ENCODE data around the gene MYOT. TPM values are rescaled to one million over a fixed set of nuclear protein-coding genes. Genes with fewer than 3 reads are reported as not detected.

MYOT gene
- total RNA-seq, 1 donor from 2014 or later, result not detected

DNA sequence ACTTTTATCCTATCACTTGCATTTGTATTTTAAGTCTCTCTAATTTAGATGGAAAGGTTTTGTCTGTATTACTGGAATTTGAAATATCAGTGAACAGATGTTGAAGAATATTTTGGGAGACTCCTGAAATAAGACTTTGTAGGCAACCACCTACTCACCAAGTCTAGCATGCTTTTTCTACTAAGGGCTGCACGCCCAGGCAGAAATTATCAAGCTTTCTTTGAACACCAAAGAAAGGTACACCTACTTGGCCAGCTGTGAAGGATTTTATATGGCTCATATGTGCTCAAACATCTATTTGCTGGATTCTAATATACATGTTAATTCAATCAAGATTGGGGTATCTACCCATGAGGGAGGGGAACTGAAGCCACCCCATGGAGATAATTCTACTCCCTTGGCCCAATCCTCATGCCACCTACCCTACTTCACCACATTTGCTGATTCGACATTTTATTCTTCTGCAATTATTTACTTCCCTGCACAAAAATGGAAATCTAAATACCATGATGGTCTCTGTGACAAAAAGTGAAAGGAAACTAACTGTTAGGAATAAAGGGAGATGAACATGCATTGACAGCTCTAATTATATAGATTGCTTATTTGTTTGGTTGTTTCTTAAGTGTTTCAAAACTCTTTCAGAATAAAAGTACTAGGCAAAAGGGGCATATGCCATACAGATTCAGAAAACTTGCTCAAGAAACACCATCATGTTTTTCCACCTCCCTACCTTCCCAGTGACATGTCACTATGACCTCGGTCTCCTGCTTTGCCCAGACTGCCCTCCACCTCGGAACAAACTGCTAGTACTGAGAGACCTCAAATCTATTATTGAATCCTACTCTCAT is 895 bp upstream of the MYOT start:
- Mint-ChIP-seq H3K4me1 (no peaks in the 10 kb centered on the region), H3K36me3 (no peaks in the 10 kb centered on the region), H3K27ac (no peak overlapping the region), H3K9me3 (no peaks in the 10 kb centered on the region), H3K27me3 (ENCODE audit: low read depth) (no peaks in the 10 kb centered on the region), H3K4me3 (no peak overlapping the region)
- TF ChIP-seq, protein P1, sequence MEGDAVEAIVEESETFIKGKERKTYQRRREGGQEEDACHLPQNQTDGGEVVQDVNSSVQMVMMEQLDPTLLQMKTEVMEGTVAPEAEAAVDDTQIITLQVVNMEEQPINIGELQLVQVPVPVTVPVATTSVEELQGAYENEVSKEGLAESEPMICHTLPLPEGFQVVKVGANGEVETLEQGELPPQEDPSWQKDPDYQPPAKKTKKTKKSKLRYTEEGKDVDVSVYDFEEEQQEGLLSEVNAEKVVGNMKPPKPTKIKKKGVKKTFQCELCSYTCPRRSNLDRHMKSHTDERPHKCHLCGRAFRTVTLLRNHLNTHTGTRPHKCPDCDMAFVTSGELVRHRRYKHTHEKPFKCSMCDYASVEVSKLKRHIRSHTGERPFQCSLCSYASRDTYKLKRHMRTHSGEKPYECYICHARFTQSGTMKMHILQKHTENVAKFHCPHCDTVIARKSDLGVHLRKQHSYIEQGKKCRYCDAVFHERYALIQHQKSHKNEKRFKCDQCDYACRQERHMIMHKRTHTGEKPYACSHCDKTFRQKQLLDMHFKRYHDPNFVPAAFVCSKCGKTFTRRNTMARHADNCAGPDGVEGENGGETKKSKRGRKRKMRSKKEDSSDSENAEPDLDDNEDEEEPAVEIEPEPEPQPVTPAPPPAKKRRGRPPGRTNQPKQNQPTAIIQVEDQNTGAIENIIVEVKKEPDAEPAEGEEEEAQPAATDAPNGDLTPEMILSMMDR (IDR thresholded peaks at IDR 0.05; ENCODE audit: unreplicated experiment), result no peak
- no peak for DNase-seq (ENCODE audit: low spot score in 2 of 2, unreplicated experiment in 2 of 2)

DNA sequence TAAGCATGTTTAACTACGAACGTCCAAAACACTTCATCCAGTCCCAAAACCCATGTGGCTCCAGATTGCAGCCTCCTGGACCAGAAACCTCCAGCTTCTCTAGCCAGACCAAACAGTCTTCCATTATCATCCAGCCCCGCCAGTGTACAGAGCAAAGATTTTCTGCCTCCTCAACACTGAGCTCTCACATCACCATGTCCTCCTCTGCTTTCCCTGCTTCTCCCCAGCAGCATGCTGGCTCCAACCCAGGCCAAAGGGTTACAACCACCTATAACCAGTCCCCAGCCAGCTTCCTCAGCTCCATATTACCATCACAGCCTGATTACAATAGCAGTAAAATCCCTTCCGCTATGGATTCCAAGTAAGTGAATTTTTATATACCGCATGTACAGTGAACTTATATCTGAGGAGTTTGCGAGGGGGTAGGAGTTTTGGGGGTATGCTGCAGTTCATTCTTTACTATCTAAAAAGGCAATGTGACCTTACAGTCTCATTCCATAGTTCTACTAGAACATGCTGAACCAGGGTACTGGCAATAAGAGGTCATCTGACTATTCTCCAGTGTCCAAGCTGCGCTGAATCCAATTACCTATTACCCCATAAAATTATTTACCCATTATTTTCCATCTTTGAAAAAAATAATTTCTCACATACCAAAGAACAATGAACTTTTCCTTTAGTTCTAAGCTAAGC is 3.1 kb downstream of the MYOT start:
- no peaks in the 10 kb centered on the region for H3K4me1 Mint-ChIP-seq
- H3K9me3 Mint-ChIP-seq, result no peaks in the 10 kb centered on the region
- no peak overlapping the region for H3K4me3 Mint-ChIP-seq
- no peaks in the 10 kb centered on the region for H3K36me3 Mint-ChIP-seq
- H3K27ac Mint-ChIP-seq, result no peak overlapping the region
- no peaks in the 10 kb centered on the region for H3K27me3 Mint-ChIP-seq (ENCODE audit: low read depth)
- no peak for DNase-seq (ENCODE audit: low spot score in 2 of 2, unreplicated experiment in 2 of 2)
- TF ChIP-seq, protein P1 (IDR thresholded peaks at IDR 0.05; ENCODE audit: unreplicated experiment), result no peak

DNA sequence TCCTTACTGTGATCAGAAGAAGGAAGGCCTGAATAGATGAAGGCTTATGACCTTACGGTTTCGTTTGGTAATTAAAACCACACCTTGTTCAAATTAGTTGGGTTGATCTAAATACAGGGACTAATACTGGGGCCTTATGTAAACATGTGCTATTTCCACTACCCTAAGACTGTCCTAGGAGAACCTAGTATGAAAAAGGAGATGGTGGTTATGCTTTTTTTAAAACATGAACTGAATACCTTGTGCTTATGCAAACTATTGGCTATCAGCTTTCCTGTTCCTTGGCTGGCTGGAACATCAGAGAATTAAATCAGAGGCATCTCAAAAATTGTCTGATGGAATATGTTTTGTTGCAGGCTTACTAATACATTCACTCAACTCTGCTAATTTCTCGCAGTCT is 3.9 kb downstream of the MYOT start:
- TF ChIP-seq, protein P1 (IDR thresholded peaks at IDR 0.05; ENCODE audit: unreplicated experiment), result no peak

DNA sequence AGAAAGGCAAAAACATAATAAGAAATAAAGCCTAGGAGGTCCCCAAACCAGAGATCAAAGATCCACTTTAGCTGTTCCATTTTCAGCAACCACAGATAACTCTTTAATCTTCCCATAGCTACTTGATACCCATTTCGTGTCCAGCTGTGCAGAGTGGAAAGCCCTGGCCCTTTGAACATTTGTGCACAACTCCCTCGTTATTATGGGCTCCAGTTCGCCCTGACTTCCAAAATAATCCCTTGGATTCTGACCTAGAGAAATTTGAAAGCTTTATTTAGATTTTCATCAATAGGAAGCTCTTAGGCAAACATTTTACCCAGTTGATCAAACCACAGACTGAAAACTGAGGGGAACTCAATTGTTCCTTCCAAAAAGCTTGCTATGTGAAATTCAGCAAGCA is 4.8 kb downstream of the MYOT start:
- no peak overlapping the region for H3K4me3 Mint-ChIP-seq
- TF ChIP-seq, protein P1 (IDR thresholded peaks at IDR 0.05; ENCODE audit: unreplicated experiment), result no peak
- no peaks in the 10 kb centered on the region for H3K36me3 Mint-ChIP-seq
- no peak for DNase-seq (ENCODE audit: low spot score in 2 of 2, unreplicated experiment in 2 of 2)
- no peaks in the 10 kb centered on the region for H3K27me3 Mint-ChIP-seq (ENCODE audit: low read depth)
- H3K27ac Mint-ChIP-seq, result no peak overlapping the region
- H3K4me1 Mint-ChIP-seq, result no peaks in the 10 kb centered on the region
- no peaks in the 10 kb centered on the region for H3K9me3 Mint-ChIP-seq

More for the DNA sequence above, 3.9 kb downstream of the MYOT start:
- H3K9me3 Mint-ChIP-seq, result no peaks in the 10 kb centered on the region
- H3K4me3 Mint-ChIP-seq, result no peak overlapping the region
- no peaks in the 10 kb centered on the region for H3K4me1 Mint-ChIP-seq
- no peak overlapping the region for H3K27ac Mint-ChIP-seq
- H3K27me3 Mint-ChIP-seq (ENCODE audit: low read depth), result no peaks in the 10 kb centered on the region
- H3K36me3 Mint-ChIP-seq, result no peaks in the 10 kb centered on the region
- no peak for DNase-seq (ENCODE audit: low spot score in 2 of 2, unreplicated experiment in 2 of 2)

DNA sequence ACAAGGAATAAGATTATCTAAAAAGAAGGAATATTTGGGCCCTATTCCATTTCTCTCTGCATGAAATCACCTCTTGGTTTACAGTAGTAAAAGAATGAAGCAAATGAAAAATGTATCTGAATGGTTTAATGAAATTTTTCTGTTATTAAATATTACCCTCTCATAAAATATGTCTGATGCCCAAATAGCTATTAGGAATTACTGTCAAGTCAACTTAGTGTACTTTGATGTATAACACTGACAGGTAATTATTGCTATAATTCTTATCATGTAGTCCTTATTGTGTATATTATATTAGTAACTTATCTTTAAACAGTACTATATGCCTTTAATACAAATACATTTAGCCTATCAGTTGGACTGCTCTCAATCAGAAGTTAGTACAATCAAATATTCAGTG is 8.4 kb downstream of the MYOT start:
- H3K27ac Mint-ChIP-seq, result no peak overlapping the region
- H3K4me3 Mint-ChIP-seq, result no peak overlapping the region
- H3K9me3 Mint-ChIP-seq, result no peaks in the 10 kb centered on the region
- H3K4me1 Mint-ChIP-seq, result no peaks in the 10 kb centered on the region
- no peaks in the 10 kb centered on the region for H3K27me3 Mint-ChIP-seq (ENCODE audit: low read depth)
- no peak for DNase-seq (ENCODE audit: low spot score in 2 of 2, unreplicated experiment in 2 of 2)
- no peaks in the 10 kb centered on the region for H3K36me3 Mint-ChIP-seq
- TF ChIP-seq, protein P1 (IDR thresholded peaks at IDR 0.05; ENCODE audit: unreplicated experiment), result no peak

All from mesothelial cell of epicardium (in vitro differentiated cells).